Common myeloid progenitor, CD34-positive (primary cell): ENCODE results near the gene XRCC1.
"Not testable (repeated sequence)": the region's sequence is repeated elsewhere in the genome, so short reads cannot be mapped to it uniquely, and the experiment has no call there.

ENCODE experiments used
- CTCF ChIA-PET: fragments of 350-600 bp; sonication (Branson Sonifier 250); formaldehyde crosslinking; loops from one replicate; lab custom pipeline; 2021; ENCODE audit warnings: antibody characterized with exemption; lab: Charles Lee
- POLR2A ChIA-PET: fragments of 350-600 bp; sonication (Branson Sonifier 250); formaldehyde crosslinking; loops from one replicate; lab custom pipeline; 2021; ENCODE audit warnings: antibody characterized with exemption; lab: Charles Lee
- DNase-seq, 3 donors: peaks; one replicate each; pipeline versions ENCODE4 v3.0.0 to v3.0.0-alpha.2; 2013
- H3K27ac ChIP-seq, 2 experiments: 1 replicate in 1 of 2; 2 replicates in 1 of 2; pipeline ENCODE4 v1.7.0; 2013; ENCODE audit warnings: inconsistent platforms in 2 of 2, low read length in 2 of 2, mild to moderate bottlenecking in 2 of 2, low read depth in 1 of 2, moderate library complexity in 1 of 2; ENCODE audit not compliant: severe bottlenecking in 2 of 2, insufficient read depth in 1 of 2, poor library complexity in 1 of 2
- H3K27me3 ChIP-seq, 5 experiments: replicated peaks in 2 of 5; 1 replicate in 3 of 5; 2 replicates in 2 of 5; pipeline versions ENCODE4 v1.6.1 to v1.7.0; 2013; ENCODE audit warnings: low read length in 4 of 5, mild to moderate bottlenecking in 2 of 5, moderate library complexity in 2 of 5, inconsistent platforms in 1 of 5; ENCODE audit not compliant: insufficient read depth in 5 of 5, control insufficient read depth in 4 of 5
- H3K36me3 ChIP-seq, 4 experiments: 1 replicate in 2 of 4; 2 replicates in 2 of 4; pipeline versions ENCODE4 v1.6.1 to v1.7.0; 2013; ENCODE audit warnings: low read length in 3 of 4, control low read depth in 1 of 4, mild to moderate bottlenecking in 1 of 4; ENCODE audit not compliant: control insufficient read depth in 4 of 4, insufficient read depth in 4 of 4
- H3K4me1 ChIP-seq, 4 experiments: 1 replicate in 3 of 4; 2 replicates in 1 of 4; pipeline versions ENCODE4 v1.6.1 to v1.7.1; 2013; ENCODE audit warnings: low read length in 3 of 4, mild to moderate bottlenecking in 3 of 4, control low read depth in 1 of 4, inconsistent platforms in 1 of 4, moderate library complexity in 1 of 4; ENCODE audit not compliant: control insufficient read depth in 4 of 4, insufficient read depth in 4 of 4; ENCODE audit errors: control extremely low read depth in 1 of 4
- H3K4me3 ChIP-seq, 7 experiments: 1 replicate in 4 of 7; 2 replicates in 3 of 7; pipeline versions ENCODE4 v1.5.1 to v1.7.0; 2013; ENCODE audit warnings: mild to moderate bottlenecking in 7 of 7, low read length in 6 of 7, moderate library complexity in 6 of 7, inconsistent platforms in 2 of 7, low read depth in 2 of 7, control low read depth in 1 of 7; ENCODE audit not compliant: insufficient read depth in 4 of 7, control insufficient read depth in 1 of 7; ENCODE audit errors: extremely low read depth in 1 of 7
- H3K9me3 ChIP-seq, 5 experiments: 1 replicate in 4 of 5; 2 replicates in 1 of 5; pipeline versions ENCODE4 v1.6.1 to v1.7.1; 2013; ENCODE audit warnings: low read length in 4 of 5, mild to moderate bottlenecking in 2 of 5, inconsistent platforms in 1 of 5, low read depth in 1 of 5, moderate library complexity in 1 of 5; ENCODE audit not compliant: control insufficient read depth in 4 of 5, insufficient read depth in 2 of 5; ENCODE audit errors: control extremely low read depth in 1 of 5
- WGBS: methylation state at CpG from one replicate; pipeline ENCODE4 v1.1.5; 2013; ENCODE audit not compliant: insufficient coverage; 5-methylcytosine and 5-hydroxymethylcytosine counted together

Gene XRCC1

GRCh38 chr19:43523696-43524095 lies 51.6 kb downstream of the XRCC1 start:
- CTCF ChIA-PET, result interaction anchor here (0.7 to 11.8 kb wide), 8 partner anchors 9 to 120 kb away, joined by 3 to 304 read pairs (median 4); partner anchors contain the start of gene ZNF575
- H3K27ac ChIP-seq, H3K4me3 ChIP-seq, POLR2A ChIA-PET, H3K9me3 ChIP-seq, H3K36me3 ChIP-seq, H3K27me3 ChIP-seq, DNase-seq: not testable (repeated sequence)
- 95% methylated on average over 7 of the region's 8 CpGs for WGBS
- H3K4me1 ChIP-seq, result peaks cover 0 to 50% (median 29%) of the 10 kb centered on the region in 4 experiments

GRCh38 chr19:43522929-43523328 lies 52.4 kb downstream of the XRCC1 start:
- Histone ChIP-seq H3K27me3 (no peaks in the 10 kb centered on the region), H3K36me3 (peaks cover 0 to 7% (median 3%) of the 10 kb centered on the region in 4 experiments), H3K9me3 (no peaks in the 10 kb centered on the region), H3K4me3 (no peak overlapping the region), H3K4me1 (peaks cover 0 to 50% (median 29%) of the 10 kb centered on the region in 4 experiments), H3K27ac (no peak overlapping the region)
- POLR2A ChIA-PET, result no interaction called here
- DNase-seq, result no peak
- WGBS, result 100% methylated on average over 3 of the region's 5 CpGs
- CTCF ChIA-PET, result interaction anchor here (1.0 to 11.8 kb wide), 4 partner anchors 10 to 92 kb away, joined by 3 to 304 read pairs (median 34); partner anchors contain the start of gene ZNF575

- peaks cover 0 to 20% (median 5%) of the 10 kb centered on the region in 4 experiments for H3K4me1 ChIP-seq
- ChIA-PET CTCF (interaction anchor here (0.6 to 11.8 kb wide), 26 partner anchors 9 to 256 kb away, joined by 3 to 304 read pairs (median 4); partner anchors contain the start of genes PHLDB3 and ZNF575), POLR2A (interaction anchor here (1.1 to 1.3 kb wide), 2 partner anchors 14 to 72 kb away, joined by 4 to 7 read pairs; partner anchors contain the start of gene ZNF575)
- H3K27me3 ChIP-seq, result no peaks in the 10 kb centered on the region
- H3K9me3 ChIP-seq, result no peaks in the 10 kb centered on the region
- H3K4me3 ChIP-seq, result no peak overlapping the region
- H3K36me3 ChIP-seq, result peaks cover 0 to 13% (median 3%) of the 10 kb centered on the region in 4 experiments
- H3K27ac ChIP-seq, result no peak overlapping the region
- peak; percentile 84 to 92 (median 86) for DNase-seq
- whole genome bisulfite sequencing, result 80% methylated on average over 5 of the region's 10 CpGs
These were observed 55.8 kb downstream of the XRCC1 start for GRCh38 chr19:43519436-43520088.

GRCh38 chr19:43518051-43518450 lies 57.3 kb downstream of the XRCC1 start:
- Histone ChIP-seq H3K4me1 (peaks cover 0 to 13% (median 0%) of the 10 kb centered on the region in 4 experiments), H3K27ac (no peak overlapping the region), H3K9me3 (no peaks in the 10 kb centered on the region), H3K27me3 (no peaks in the 10 kb centered on the region), H3K4me3 (no peak overlapping the region), H3K36me3 (peaks cover 0 to 17% (median 3%) of the 10 kb centered on the region in 4 experiments)
- ChIA-PET CTCF (interaction anchor here (2.4 to 11.8 kb wide), 4 partner anchors 30 to 87 kb away, joined by 10 to 304 read pairs (median 39); no protein-coding TSS in a partner anchor), POLR2A (no interaction called here)
- no peak for DNase-seq
- WGBS, result 100% methylated on average over 2 of the region's 4 CpGs

GRCh38 chr19:43512399-43512798 lies 62.9 kb downstream of the XRCC1 start:
- H3K4me3 ChIP-seq, DNase-seq, H3K4me1 ChIP-seq, H3K27me3 ChIP-seq, H3K9me3 ChIP-seq, H3K27ac ChIP-seq, CTCF ChIA-PET, POLR2A ChIA-PET: not testable (repeated sequence)
- peaks cover 8 to 42% (median 21%) of the 10 kb centered on the region in 4 experiments for H3K36me3 ChIP-seq

- Histone ChIP-seq H3K27me3 (no peaks in the 10 kb centered on the region), H3K4me1 (no peaks in the 10 kb centered on the region), H3K36me3 (peaks cover 8 to 35% (median 24%) of the 10 kb centered on the region in 4 experiments), H3K4me3 (no peak overlapping the region), H3K9me3 (no peaks in the 10 kb centered on the region), H3K27ac (no peak overlapping the region)
- 100% methylated on average over 3 of the region's 5 CpGs for WGBS
- no peak for DNase-seq
- ChIA-PET POLR2A (interaction anchor here (0.6 kb wide), 1 partner anchor 20 kb away, joined by 3 read pairs; no protein-coding TSS in a partner anchor), CTCF (interaction anchor here (1.4 kb wide), 2 partner anchors 8 to 66 kb away, joined by 3 to 6 read pairs; no protein-coding TSS in a partner anchor)
These were observed 64.0 kb downstream of the XRCC1 start for GRCh38 chr19:43511324-43511723.

GRCh38 chr19:43510713-43511112 lies 64.6 kb downstream of the XRCC1 start:
- DNase-seq, result no peak
- H3K27me3 ChIP-seq, result no peaks in the 10 kb centered on the region
- no peak overlapping the region for H3K4me3 ChIP-seq
- ChIA-PET CTCF (interaction anchor here (1.0 to 1.4 kb wide), 3 partner anchors 9 to 65 kb away, joined by 3 to 6 read pairs (median 3); no protein-coding TSS in a partner anchor), POLR2A (interaction anchor here (0.6 kb wide), 1 partner anchor 21 kb away, joined by 3 read pairs; no protein-coding TSS in a partner anchor)
- no peaks in the 10 kb centered on the region for H3K4me1 ChIP-seq
- H3K9me3 ChIP-seq, result no peaks in the 10 kb centered on the region
- H3K27ac ChIP-seq, result no peak overlapping the region
- WGBS, result 100% methylated on average over 4 of the region's 9 CpGs
- H3K36me3 ChIP-seq, result peaks cover 8 to 39% (median 26%) of the 10 kb centered on the region in 4 experiments
